ENCODE data around the gene BICD1.
"Not testable (repeated sequence)": the region's sequence is repeated elsewhere in the genome, so short reads cannot be mapped to it uniquely, and the experiment has no call there.

The BICD1 gene

DNA sequence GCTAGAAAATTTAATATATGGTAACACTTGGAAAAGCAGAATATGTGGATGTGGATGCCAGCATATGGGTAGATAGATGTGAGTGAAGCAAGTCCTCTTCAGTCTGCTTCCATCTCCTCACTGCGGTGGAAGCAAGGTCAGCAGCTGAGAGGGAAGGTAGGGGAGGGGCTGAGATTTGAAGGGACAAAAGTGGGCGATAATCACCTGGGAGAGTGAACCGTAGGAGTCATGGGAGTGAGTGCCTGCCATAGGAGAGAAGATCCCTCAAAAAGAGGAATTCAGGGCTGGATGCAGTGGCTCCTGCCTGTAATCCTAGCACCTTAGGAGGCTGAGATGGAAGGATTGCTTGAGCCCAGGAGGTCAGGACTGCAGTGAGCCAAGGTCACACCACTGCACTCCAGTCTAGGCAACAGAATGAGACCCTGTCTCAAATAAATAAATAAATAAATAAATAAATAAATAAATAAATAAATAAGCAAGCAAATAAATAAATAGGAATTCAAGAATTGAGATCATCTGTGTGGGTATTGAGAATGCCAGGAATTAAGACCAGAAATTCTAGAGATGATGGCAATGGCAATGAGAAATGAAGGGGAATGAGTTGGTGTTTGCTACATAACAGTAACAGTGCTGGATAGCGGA, 123.4 kb downstream of the BICD1 start:
- DNase-seq (ENCODE audit: low read depth), result no peak
- no peak for TF ChIP-seq CTCF (IDR thresholded peaks at IDR 0.05; ENCODE audit: insufficient read depth, low read depth, low read length, missing control alignments)
- H3K4me3 ChIP-seq (ENCODE audit: low read depth, low read length), result no peak overlapping the region

- peak; percentile 47 for DNase-seq (ENCODE audit: low read depth)
- TF ChIP-seq CTCF (IDR thresholded peaks at IDR 0.05; ENCODE audit: insufficient read depth, low read depth, low read length, missing control alignments), result no peak
- no peak overlapping the region for H3K4me3 ChIP-seq (ENCODE audit: low read depth, low read length)
Observed at GRCh38 chr12:32230613-32230993, 124.0 kb downstream of the BICD1 start.

DNA sequence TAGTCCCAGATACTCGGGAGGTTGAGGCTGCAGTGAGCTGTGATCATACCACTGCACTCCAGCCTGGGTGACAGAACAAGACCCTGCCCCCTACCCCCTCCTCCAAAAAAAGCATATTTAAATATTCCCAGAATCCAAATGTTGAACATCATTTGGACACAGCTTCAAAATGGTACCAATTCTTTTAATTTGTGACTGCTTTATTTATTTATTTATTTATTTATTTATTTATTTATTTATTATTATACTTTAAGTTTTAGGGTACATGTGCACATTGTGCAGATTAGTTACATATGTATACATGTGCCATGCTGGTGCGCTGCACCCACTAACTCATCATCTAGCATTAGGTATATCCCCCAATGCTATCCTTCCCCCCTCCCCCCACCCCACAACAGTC, 124.7 kb downstream of the BICD1 start:
- not testable (repeated sequence) for DNase-seq (ENCODE audit: low read depth); H3K4me3 ChIP-seq (ENCODE audit: low read depth, low read length)

DNA sequence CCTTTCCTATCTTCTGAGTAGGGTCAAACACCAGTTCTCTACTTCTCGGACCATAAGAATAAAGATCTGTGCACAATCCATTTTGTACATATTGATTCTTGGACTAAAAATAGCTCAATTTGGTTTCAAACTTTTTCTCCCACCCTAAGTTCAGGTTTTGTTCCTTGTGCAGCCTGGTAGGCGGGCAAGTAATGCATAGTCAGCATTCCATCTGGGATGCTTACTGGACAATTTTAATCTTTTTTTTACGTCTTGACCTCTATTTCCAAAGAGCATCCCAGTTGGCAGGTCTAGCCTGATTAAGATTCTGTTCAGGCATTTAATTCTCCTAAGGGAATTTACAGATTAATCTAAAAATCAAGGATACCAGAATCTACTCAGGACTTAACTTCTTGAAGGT, 126.9 kb downstream of the BICD1 start:
- TF ChIP-seq CTCF (IDR thresholded peaks at IDR 0.05; ENCODE audit: insufficient read depth, low read depth, low read length, missing control alignments), result no peak
- no peak for DNase-seq (ENCODE audit: low read depth)

GRCh38 chr12:32235251-32235650, 128.6 kb downstream of the BICD1 start:
- no peak for DNase-seq (ENCODE audit: low read depth)

More for the DNA sequence above, 126.9 kb downstream of the BICD1 start:
- H3K4me3 ChIP-seq (ENCODE audit: low read depth, low read length), result no peak overlapping the region

GRCh38 chr12:32240162-32240561, 133.5 kb downstream of the BICD1 start:
- H3K4me3 ChIP-seq (ENCODE audit: low read depth, low read length), result no peak overlapping the region
- DNase-seq (ENCODE audit: low read depth), result no peak
- TF ChIP-seq CTCF (IDR thresholded peaks at IDR 0.05; ENCODE audit: insufficient read depth, low read depth, low read length, missing control alignments), result no peak

More at GRCh38 chr12:32235251-32235650, 128.6 kb downstream of the BICD1 start:
- no peak overlapping the region for H3K4me3 ChIP-seq (ENCODE audit: low read depth, low read length)
- TF ChIP-seq CTCF (IDR thresholded peaks at IDR 0.05; ENCODE audit: insufficient read depth, low read depth, low read length, missing control alignments), result no peak

DNA sequence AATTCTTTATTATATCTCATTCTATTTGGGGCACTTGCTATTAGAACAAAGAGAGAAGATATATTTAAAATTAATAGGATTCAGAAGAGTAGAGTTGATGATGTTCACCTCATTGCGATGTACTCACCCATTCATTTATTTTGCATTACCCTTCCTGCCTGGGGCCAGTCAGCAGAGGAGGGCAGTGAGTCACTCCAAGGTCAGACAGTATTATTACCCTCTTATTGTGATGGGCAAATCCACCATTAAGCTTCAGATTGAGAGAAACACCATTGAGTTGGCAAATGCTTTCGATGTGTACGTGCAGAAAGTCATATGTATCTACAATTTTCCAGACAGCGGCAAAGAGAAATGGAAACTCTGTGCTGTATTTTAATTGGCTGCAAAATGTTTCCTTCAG, 134.2 kb downstream of the BICD1 start:
- H3K4me3 ChIP-seq (ENCODE audit: low read depth, low read length), result no peak overlapping the region
- no peak for TF ChIP-seq CTCF (IDR thresholded peaks at IDR 0.05; ENCODE audit: insufficient read depth, low read depth, low read length, missing control alignments)

More for the DNA sequence above, 134.2 kb downstream of the BICD1 start:
- no peak for DNase-seq (ENCODE audit: low read depth)

Data from GM12865 (cell line).